Coronary artery (tissue), 2 donors: ENCODE results near the gene KRTAP7-1.

ENCODE experiments used
- DNase-seq: peaks from one replicate; pipeline ENCODE4 v3.0.0-alpha.2; 2017; ENCODE audit warnings: low spot score
- H3K27ac ChIP-seq, 2 donors: fragments of 200-600 bp; sonication (generic); one replicate each; pipeline ENCODE4 v1.5.1; 2016 to 2019
- H3K4me3 ChIP-seq: fragments of 200-600 bp; sonication (generic); 2 replicates; pipeline ENCODE4 v1.5.1; 2016; ENCODE audit warnings: mild to moderate bottlenecking, moderate library complexity
- CTCF ChIP-seq: fragments of 200-600 bp; sonication (generic); IDR thresholded peaks from one replicate; pipeline ENCODE4 v1.5.1; 2019; ENCODE audit warnings: antibody characterized with exemption

KRTAP7-1 gene

DNA sequence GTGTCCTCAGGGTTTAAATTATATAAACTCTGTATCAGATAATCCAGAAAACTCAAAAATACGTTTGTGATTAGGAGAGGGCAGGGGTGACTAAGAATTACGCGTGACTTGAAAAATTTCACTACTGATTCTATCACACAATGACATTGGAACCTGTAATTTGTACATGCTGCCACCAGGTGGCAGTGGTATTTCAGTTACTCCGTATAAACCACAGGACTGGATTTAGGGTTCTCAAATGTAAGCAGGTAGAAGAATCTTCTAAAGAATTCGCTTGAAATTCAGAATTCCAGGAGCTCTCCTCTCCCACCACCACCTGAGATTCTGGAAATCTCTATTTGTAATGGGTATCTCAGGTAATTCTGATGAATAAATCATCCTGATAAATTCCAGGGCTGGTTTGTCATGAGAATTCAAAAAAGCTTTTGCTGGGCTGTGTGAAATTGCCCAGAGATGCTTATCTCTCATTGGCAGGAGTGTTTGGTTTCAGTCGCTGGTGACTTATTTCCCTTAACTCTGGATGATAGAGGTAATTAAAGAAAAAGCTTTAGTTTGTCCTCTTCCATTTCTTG lies 1.7 kb upstream of the KRTAP7-1 start:
- Histone ChIP-seq H3K27ac (no peak overlapping the region), H3K4me3 (no peak overlapping the region)
- TF ChIP-seq CTCF, result no peak
- no peak for DNase-seq

DNA sequence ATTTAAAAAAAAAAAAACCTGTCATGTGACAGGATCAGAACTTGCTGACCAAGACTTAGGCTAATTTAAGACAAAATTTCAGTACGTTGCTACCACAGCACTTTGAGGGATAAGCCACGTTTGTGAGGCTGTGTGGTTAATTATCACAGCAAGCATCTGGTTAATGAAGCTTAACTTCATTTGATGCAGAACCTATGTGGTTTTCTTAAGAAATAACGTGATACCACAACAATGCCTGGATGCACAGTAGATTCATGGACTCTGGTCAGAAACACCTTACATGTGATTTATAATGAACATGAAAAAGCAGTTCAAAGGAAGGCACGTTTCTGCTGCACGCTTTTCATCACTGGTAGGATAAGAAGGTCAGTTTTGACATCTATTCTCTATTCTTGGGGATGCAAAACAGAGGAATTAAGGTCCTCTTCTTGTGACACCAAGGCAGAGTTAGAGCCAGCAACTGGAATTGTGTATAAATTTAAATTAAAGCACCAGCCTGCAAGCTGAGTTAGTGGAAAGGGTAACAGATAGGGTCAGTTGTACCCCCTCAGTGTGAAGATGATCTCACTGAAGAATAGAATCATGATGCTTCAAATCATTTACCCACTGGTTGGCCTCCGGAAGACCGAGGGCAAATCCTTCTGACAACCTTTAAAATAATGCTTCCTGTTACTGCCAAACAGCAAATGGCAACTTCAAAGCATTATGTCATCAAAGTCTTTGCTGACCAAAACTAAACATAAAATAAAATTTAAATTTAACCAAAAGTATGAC lies 10.5 kb downstream of the KRTAP7-1 start:
- TF ChIP-seq CTCF, result no peak
- no peak for DNase-seq
- H3K4me3 ChIP-seq, result no peak overlapping the region
- no peak overlapping the region for H3K27ac ChIP-seq

DNA sequence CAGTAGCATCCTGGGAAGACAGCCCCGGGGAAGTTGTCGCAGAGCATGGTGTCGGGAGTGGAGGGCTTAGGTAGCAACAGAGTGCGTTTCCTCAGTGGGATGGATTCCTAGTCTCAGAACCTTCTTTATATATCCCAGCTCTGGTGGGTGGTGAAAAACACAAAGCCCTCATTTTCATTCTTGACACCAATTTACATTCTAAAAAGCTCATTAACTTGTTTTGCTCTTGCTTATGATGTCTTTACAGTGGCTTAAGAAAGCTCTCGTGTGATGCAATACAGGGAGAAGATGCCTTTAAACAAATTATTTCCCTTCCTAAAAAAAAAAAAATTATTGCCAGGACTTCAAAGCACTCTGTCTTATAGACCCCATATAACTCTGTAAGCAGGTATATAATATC lies 16.4 kb downstream of the KRTAP7-1 start, which contains the start of gene KRTAP8-1:
Gene KRTAP8-1, minus strand, starts transcription at position 101 of the 400 bp plus-strand sequence. Its CDS starts 54 bp downstream, at position 47.
- DNase-seq, result no peak
- Histone ChIP-seq H3K27ac (no peak within 1 kb of the TSS), H3K4me3 (no peak within 1 kb of the TSS)
- TF ChIP-seq CTCF, result no peak

GRCh38 chr21:30800605-30801004 lies 29.0 kb downstream of the KRTAP7-1 start:
- H3K4me3 ChIP-seq, result no peak overlapping the region
- no peak overlapping the region for H3K27ac ChIP-seq
- no peak for DNase-seq
- no peak for TF ChIP-seq CTCF

DNA sequence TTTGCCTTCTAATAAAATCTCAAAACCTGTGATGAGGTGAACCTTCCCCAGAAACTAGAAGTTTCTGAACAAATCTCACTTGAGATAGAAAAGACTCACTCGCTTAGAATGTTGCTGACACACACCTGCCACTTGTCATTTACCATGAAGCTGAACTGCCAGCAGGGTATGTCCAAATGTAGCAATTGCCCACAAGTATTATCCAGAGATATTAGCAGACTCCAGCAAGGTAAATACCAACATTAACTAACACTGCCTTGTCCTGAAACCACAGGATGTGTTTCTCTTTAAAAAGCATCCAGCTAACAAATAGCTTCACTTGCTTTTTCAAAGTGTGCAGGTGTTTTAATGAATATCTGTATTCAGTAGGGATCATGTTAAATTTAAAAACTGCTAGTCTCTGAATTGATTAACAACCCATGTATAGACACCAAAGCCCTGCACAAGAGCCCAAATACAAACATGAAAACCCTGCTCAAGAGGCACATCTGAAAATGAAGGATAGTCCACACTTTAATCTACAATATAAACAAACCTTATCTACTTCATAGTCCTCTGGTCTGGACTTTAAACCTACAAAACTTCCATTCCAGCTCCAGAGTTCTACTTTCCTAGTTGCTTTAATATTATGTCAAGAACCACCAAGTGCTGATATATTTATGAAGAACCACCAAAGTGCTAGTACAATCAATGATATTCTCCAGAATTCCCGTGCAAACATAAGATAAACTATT lies 35.8 kb downstream of the KRTAP7-1 start:
- Histone ChIP-seq H3K4me3 (no peak overlapping the region), H3K27ac (no peak overlapping the region)
- DNase-seq, result no peak
- no peak for TF ChIP-seq CTCF

- no peak overlapping the region for H3K27ac ChIP-seq
- no peak for TF ChIP-seq CTCF
- no peak overlapping the region for H3K4me3 ChIP-seq
- DNase-seq, result no peak
These were observed 50.3 kb downstream of the KRTAP7-1 start for GRCh38 chr21:30779249-30779648.
